ENCODE results near the gene CDC42SE2.

Gene CDC42SE2

DNA sequence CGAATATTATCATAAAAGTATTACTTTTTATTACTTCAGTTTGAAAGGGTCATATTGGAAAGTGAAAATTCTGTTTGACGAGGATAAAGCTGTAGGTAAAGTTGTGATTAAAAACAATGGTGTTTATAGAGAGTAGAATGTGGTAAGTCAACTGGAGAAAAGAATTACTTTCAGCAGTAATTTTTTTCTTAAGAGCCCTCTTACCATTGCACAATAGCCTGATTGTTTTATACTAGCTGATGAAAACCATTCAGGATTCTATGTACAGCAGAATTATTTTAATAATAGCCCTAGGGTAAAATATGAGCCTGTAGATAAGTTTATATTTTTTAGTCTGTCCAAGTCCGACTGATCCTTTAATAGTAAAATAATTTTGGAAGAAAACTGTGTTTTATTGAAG, 16.6 kb downstream of the CDC42SE2 start:
- Mint-ChIP-seq H3K36me3 (peaks cover 84% of the 10 kb centered on the region), H3K4me1 (peaks cover 69% of the 10 kb centered on the region), H3K4me3 (peak overlapping the region; percentile 39), H3K27ac (peak overlapping the region; percentile 81), H3K9me3 (no peaks in the 10 kb centered on the region)
- ATAC-seq (no peak), DNase-seq (ENCODE audit: low spot score in 2 of 2) (no peak)

GRCh38 chr5:131281133-131281867, 17.4 kb downstream of the CDC42SE2 start:
- ATAC-seq = peak; percentile 94
- Mint-ChIP-seq H3K4me1 (peaks cover 69% of the 10 kb centered on the region), H3K4me3 (peak overlapping the region; percentile 39), H3K36me3 (peaks cover 75% of the 10 kb centered on the region), H3K27ac (peak overlapping the region; percentile 81), H3K9me3 (no peaks in the 10 kb centered on the region)
- peak in 1 of 2 donors; percentile 49 for DNase-seq (ENCODE audit: low spot score in 2 of 2)

DNA sequence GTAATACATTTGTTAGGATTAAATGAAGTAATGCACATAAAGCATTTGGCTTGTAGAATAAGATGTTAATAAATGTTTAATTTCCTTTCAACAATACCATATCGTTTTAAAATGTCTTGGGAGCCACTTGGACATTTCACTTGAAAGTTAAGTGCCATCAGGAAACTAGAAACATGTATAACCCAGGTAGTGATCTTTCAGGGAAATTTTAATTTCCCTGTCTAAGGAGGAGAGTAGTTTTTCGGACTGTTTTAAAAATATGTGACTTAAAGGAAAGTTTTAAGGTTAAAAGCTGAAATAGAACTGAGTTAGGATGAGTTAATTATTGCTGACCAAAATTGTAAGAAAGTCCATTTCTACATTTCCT, 18.0 kb downstream of the CDC42SE2 start:
- Mint-ChIP-seq H3K9me3 (no peaks in the 10 kb centered on the region), H3K27ac (peak overlapping the region; percentile 81), H3K4me3 (peak overlapping the region; percentile 39), H3K4me1 (peaks cover 75% of the 10 kb centered on the region), H3K36me3 (peaks cover 78% of the 10 kb centered on the region)
- ATAC-seq (no peak), DNase-seq (ENCODE audit: low spot score in 2 of 2) (no peak)

- DNase-seq (ENCODE audit: low spot score in 2 of 2) (no peak), ATAC-seq (no peak)
- peak overlapping the region; percentile 39 for H3K4me3 Mint-ChIP-seq
- peaks cover 74% of the 10 kb centered on the region for H3K4me1 Mint-ChIP-seq
- peak overlapping the region; percentile 81 for H3K27ac Mint-ChIP-seq
- no peaks in the 10 kb centered on the region for H3K9me3 Mint-ChIP-seq
- H3K36me3 Mint-ChIP-seq = peaks cover 82% of the 10 kb centered on the region
Observed at GRCh38 chr5:131282235-131282634, 18.4 kb downstream of the CDC42SE2 start.

DNA sequence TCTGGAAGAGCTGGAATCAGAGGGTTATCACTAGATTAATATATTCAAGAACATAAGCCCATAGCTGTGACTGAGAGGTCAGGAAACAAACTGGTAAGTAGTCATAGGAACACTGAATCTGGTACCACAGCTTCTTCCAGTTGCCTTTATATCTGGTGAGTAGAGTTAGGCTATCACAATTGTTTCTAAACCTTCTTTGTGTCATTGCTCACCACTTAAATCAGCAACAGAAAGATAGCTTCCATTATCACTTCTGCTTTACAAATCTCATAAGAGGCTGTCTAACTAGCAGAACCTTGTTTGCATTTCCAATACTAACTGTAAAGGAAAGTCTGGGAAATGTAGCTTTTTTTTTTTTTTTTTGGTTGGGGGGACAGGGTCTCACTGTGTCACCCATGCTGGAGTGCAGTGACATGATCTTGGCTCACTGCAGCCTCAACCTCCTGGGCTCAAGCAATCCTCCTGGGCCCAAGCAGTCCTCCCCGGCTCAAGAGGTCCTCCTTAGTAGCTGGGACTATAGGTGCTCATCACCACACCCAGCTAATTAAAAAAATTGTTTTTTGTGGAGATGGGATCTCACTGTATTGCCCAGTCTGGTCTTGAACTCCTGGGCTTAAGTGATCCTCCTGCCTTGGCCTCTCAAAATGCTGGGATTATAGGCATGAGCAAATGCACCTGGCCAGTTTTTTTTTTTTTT, 22.0 kb downstream of the CDC42SE2 start:
- Mint-ChIP-seq H3K4me1 (peaks cover 74% of the 10 kb centered on the region), H3K9me3 (no peaks in the 10 kb centered on the region), H3K27ac (peak overlapping the region; percentile 85), H3K4me3 (no peak overlapping the region), H3K36me3 (peaks cover 89% of the 10 kb centered on the region)
- ATAC-seq = peak; percentile 56
- no peak for DNase-seq (ENCODE audit: low spot score in 2 of 2)

DNA sequence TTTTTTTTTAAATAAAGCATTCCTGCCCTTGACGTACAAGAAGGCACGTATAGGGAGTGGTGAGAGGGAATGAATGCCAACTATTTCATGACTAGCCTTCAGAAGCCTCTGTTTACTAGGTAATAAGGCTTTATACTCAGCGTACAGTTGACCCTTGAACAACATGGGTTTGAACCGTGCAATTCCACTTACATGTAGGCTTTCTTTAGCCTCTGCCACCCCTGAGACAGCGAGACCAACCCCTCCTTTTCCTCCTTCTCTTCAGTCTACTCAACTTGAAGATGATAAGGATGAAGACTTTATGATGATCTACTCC, 22.5 kb downstream of the CDC42SE2 start:
- Mint-ChIP-seq H3K27ac (no peak overlapping the region), H3K4me3 (no peak overlapping the region), H3K4me1 (peaks cover 69% of the 10 kb centered on the region), H3K9me3 (no peaks in the 10 kb centered on the region), H3K36me3 (peaks cover 89% of the 10 kb centered on the region)
- no peak for DNase-seq (ENCODE audit: low spot score in 2 of 2)
- no peak for ATAC-seq

GRCh38 chr5:131288328-131288727, 24.5 kb downstream of the CDC42SE2 start:
- H3K27ac Mint-ChIP-seq = no peak overlapping the region
- ATAC-seq = no peak
- no peaks in the 10 kb centered on the region for H3K9me3 Mint-ChIP-seq
- peaks cover 61% of the 10 kb centered on the region for H3K4me1 Mint-ChIP-seq
- H3K4me3 Mint-ChIP-seq = peak overlapping the region; percentile 67
- peaks cover 88% of the 10 kb centered on the region for H3K36me3 Mint-ChIP-seq
- DNase-seq (ENCODE audit: low spot score in 2 of 2) = peak in 1 of 2 donors; percentile 32

DNA sequence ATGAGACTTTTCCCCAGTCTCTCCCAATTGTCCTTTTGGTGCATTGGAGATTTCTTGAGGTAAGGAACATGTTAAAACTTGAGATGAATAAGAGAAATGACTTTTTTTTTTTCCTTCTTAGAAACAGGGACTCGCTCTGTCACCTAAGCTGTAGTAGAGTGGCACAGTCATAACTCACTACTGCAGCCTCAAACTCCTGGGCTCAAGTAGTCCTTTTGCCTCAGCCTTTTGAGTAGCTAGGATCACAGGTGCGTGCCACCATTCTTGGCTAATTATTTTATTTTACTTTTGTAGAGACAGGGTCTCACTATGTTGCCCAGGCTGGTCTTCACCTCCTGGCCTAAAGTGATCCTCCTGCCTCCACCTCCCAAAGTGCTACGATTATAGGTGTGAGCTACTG, 25.9 kb downstream of the CDC42SE2 start:
- H3K4me1 Mint-ChIP-seq = peaks cover 67% of the 10 kb centered on the region

GRCh38 chr5:131296213-131296672, 32.4 kb downstream of the CDC42SE2 start:
- H3K36me3 Mint-ChIP-seq = peaks cover 62% of the 10 kb centered on the region
- H3K9me3 Mint-ChIP-seq = no peaks in the 10 kb centered on the region
- ATAC-seq = peak; percentile 66

More for the DNA sequence above, 25.9 kb downstream of the CDC42SE2 start:
- DNase-seq (ENCODE audit: low spot score in 2 of 2) = peak in 1 of 2 donors; percentile 58
- Mint-ChIP-seq H3K27ac (peak overlapping the region; percentile 93), H3K9me3 (no peaks in the 10 kb centered on the region), H3K4me3 (peak overlapping the region; percentile 67), H3K36me3 (peaks cover 83% of the 10 kb centered on the region)
- peak; percentile 92 for ATAC-seq

GRCh38 chr5:131297886-131298285, 34.0 kb downstream of the CDC42SE2 start:
- Mint-ChIP-seq H3K9me3 (no peaks in the 10 kb centered on the region), H3K36me3 (peaks cover 57% of the 10 kb centered on the region)
- DNase-seq (ENCODE audit: low spot score in 2 of 2) = no peak

More at GRCh38 chr5:131296213-131296672, 32.4 kb downstream of the CDC42SE2 start:
- Mint-ChIP-seq H3K4me1 (peaks cover 63% of the 10 kb centered on the region), H3K4me3 (peak overlapping the region; percentile 29), H3K27ac (peak overlapping the region; percentile 82)
- no peak for DNase-seq (ENCODE audit: low spot score in 2 of 2)

GRCh38 chr5:131299465-131299864, 35.6 kb downstream of the CDC42SE2 start:
- Mint-ChIP-seq H3K9me3 (no peaks in the 10 kb centered on the region), H3K4me3 (no peak overlapping the region), H3K4me1 (peaks cover 66% of the 10 kb centered on the region), H3K27ac (peak overlapping the region; percentile 23), H3K36me3 (peaks cover 48% of the 10 kb centered on the region)
- ATAC-seq (peak; percentile 11), DNase-seq (ENCODE audit: low spot score in 2 of 2) (no peak)

More at GRCh38 chr5:131297886-131298285, 34.0 kb downstream of the CDC42SE2 start:
- ATAC-seq = no peak
- Mint-ChIP-seq H3K4me3 (no peak overlapping the region), H3K4me1 (peaks cover 65% of the 10 kb centered on the region), H3K27ac (peak overlapping the region; percentile 23)

GRCh38 chr5:131302506-131302905, 38.7 kb downstream of the CDC42SE2 start:
- Mint-ChIP-seq H3K9me3 (no peaks in the 10 kb centered on the region), H3K36me3 (peaks cover 36% of the 10 kb centered on the region), H3K27ac (no peak overlapping the region), H3K4me3 (no peak overlapping the region), H3K4me1 (peaks cover 64% of the 10 kb centered on the region)
- DNase-seq (ENCODE audit: low spot score in 2 of 2) = no peak
- ATAC-seq = no peak

DNA sequence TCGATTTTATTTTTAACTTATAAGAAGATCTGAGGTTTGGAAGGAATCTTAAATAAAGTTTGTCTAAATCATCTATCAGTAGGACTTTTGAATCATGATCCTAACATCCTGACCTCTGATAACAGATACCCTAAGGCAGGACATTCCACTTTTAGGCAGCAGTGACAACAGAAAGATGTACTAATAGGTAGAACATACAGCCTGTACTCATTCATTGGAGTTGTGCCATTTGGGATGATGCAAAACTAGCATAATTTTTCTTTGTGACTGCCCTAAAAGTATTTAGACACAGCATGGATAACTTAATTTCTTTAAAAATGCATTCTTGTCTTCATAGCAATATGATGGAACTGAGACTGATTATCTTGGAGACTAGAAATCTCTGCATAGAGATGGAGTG, 39.7 kb downstream of the CDC42SE2 start:
- Mint-ChIP-seq H3K4me1 (peaks cover 62% of the 10 kb centered on the region), H3K4me3 (no peak overlapping the region), H3K9me3 (no peaks in the 10 kb centered on the region), H3K36me3 (peaks cover 26% of the 10 kb centered on the region), H3K27ac (no peak overlapping the region)
- DNase-seq (ENCODE audit: low spot score in 2 of 2) (no peak), ATAC-seq (no peak)

DNA sequence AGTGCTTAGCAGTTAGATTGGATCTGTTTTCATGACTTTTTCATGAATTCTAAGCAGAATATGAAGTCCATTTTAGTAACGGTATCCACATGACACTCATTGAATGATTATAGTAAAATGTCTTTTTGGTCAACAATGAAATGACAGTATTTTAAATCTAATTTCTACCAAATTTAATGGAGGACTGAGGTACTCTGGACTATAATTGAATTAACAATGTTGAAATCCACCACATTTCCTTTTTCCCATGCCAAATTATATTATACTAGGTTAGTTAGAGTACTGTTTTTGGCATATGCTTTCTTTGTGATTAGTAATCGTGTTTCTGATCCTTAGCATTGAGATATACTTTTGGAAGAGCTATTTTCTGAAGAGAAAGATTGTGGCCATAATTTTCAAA, 40.6 kb downstream of the CDC42SE2 start:
- DNase-seq (ENCODE audit: low spot score in 2 of 2) (no peak), ATAC-seq (no peak)
- Mint-ChIP-seq H3K36me3 (peaks cover 24% of the 10 kb centered on the region), H3K4me1 (peaks cover 53% of the 10 kb centered on the region), H3K27ac (peak overlapping the region; percentile 37), H3K9me3 (no peaks in the 10 kb centered on the region), H3K4me3 (no peak overlapping the region)

GRCh38 chr5:131305138-131305689, 41.4 kb downstream of the CDC42SE2 start:
- Mint-ChIP-seq H3K4me1 (peaks cover 52% of the 10 kb centered on the region), H3K36me3 (peaks cover 20% of the 10 kb centered on the region), H3K9me3 (no peaks in the 10 kb centered on the region), H3K27ac (peak overlapping the region; percentile 80), H3K4me3 (peak overlapping the region; percentile 24)
- DNase-seq (ENCODE audit: low spot score in 2 of 2) (peak in 1 of 2 donors; percentile 35), ATAC-seq (no peak)

All from stimulated activated effector memory CD8-positive, alpha-beta T cell treated with anti-CD3 and anti-CD28 coated beads, Interleukin-12 subunit alpha, Interleukin-12 subunit beta, amount 100 ng/mL, for 72 hours (primary cell).